CMK (cell line): Measurements from ENCODE around the gene FLAD1.
"Not testable (repeated sequence)": the region's sequence is repeated elsewhere in the genome, so short reads cannot be mapped to it uniquely, and the experiment has no call there.

ENCODE experiments used
- DNase-seq: peaks from one replicate; pipeline ENCODE4 v3.0.0-alpha.2; 2010; ENCODE audit warnings: low read depth

FLAD1 gene

DNA sequence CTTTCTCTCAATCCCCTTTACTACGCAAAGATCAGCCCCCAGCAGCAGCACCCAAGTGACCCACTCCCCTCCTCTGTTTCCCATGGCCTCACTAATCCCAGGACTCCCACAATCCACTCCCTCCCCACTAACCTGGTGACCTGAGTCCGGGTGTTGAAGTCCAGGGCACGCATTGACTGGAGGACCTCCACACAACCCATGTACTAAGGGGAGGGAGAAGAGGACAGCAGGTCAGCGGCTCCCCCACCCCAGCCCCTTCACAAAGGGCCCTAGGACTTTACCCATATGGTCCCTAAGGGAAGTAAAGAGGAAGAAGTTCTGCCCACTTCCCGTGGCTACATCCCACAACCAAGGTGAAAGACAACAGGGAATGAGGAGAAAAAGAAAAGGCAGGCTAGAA, 13.9 kb upstream of the FLAD1 start:
- DNase-seq: no peak

DNA sequence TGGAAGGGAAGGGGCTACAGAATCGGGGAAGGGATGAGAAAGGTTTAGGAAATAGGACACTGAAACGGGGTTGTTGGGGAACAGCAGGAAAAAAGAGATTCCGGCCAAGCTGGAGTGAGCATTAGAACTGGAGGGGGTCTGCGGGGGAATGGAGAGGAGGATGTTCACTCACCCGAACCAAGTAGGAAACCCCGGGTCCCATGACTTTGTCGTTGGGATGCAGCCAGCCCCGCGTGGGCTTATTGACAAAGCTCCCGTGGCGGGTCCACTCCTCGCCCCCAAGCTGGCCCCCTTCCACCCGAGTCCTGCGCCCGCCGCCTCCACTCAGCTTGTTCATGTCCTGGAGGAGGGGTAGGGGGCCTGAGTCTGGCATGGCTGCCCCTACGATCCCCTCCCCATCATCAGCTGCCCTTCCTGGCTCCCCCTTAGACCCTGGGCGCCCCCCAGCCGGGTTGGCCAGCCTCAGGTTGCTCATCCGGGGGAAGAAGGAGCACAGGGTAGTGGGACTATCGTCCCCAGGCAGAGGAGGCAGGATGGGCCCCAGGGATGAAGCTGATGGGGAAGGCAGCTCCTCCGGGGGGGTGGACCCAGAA, 13.2 kb upstream of the FLAD1 start:
- no peak for DNase-seq

DNA sequence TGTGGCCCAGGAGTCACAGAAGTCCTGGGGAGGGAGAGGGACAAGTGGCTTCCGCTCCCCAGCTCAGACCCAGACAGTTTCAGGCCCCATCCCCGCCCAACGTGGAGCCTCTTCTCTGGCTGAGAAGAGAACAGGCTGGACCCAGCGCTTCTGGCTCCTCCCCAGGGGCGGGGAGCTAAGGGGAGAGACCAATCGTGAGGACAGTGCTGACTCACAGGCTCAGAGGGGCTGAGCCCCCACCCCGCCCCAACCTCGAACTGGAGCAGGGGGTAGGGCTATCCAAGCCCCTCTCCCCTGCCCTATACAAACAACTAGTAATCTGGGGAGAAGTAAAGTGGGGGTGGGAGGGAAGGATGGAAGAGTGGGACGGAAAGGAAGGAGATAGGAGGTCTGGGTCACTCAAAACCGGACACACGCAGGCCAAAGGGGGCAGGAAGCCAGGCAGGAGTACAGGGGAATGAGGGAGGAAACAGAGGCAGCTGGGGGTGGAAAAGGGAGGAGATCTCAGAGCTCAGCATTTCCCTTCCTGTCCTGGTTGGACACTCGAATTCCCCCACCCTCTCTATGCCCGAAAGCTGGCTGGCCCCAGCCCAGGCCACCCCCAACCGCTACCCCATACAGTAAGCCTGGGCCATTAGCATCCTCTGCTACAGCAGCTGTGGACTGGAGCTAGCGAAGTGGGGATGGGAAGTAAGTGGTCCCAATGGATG, 12.4 kb upstream of the FLAD1 start, which contains the start of gene SHC1:
SHC1 (minus strand) TSS at position 117 of the 710 bp plus-strand sequence. CDS start 221 bp downstream, outside the sequence.
- DNase-seq: peak; percentile 87

DNA sequence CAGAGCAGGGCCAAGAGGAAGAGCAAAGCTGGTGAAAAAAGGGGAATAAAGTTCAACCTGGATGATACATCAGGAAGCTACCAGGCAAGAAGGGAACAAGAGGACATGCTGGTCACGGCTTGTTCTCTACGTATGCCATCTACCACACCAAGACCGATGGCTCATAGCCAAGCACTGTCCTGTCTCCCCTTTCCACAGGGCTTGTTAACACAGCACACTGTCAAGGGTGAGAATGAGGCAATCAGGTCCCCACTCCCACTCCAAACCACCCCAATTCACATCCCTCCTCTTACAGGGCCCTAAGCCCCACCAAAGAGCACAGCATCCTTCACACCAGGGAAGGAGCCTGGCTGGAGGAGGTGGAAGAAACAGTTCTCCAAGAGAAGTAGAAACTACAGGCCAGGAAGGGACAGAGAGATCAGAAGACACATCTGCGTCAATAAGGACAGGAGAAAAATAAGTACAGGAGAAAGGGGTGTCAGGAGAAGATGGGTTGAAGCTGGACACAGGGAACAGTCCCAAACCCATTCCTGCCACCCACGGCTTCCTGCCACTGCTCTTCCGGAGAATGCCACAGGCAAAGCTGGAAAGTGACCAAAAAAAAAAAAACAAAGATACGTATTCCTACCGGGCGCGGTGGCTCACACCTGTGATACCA, 11.7 kb upstream of the FLAD1 start:
- no peak for DNase-seq

DNA sequence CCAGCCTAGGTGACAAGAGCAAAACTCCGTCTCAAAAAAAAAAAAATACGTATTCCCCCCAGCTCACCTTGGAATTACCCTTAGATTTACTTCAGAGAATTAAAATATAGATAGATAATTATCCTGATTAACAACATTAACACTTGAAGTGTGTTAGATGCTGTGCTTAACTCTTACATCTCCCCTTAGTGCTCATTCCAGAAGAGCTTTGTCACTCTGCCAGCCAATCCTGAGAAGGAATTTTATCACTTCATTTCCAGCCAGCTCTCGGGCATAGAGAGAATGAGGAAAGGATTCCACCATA, 11.0 kb upstream of the FLAD1 start:
- no peak for DNase-seq

DNA sequence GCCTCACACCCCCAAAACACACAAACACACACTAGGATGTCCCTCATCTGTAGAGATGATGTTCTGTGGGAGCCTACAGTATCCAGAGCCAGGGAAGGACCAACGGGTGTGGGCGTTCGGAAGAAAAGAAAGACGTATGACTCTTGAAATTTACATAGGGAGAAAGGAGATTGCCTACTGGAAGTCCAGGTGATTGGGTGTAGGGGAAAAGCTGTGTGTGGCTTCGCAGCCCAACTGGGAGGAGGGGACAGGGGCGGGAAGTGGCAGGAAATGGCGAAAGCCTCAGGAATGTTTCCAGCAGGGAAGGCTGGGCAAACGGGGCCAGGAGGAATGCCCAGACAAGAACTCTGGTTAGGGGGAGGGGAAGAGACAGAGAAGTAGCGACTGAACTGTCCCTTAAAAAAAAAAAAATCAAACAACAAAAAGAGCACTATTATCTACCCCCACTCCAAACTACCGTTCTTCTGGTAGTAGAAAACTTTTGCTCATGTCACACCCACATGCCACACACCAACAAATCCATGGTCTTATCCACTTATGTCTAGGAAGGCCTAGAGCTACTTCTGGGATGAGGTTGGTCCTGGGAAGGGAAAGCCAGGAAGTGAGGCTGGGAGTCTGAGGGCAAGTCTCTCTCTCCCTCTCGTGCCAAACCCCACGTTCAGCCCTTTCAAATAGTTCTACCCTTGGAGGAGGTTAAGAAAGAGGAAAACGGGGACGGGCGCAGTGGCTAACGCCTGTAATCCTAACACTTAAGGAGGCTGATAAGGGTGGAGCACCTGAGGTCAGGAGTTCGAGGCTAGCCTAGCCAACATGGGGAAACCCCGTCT, 10.4 kb upstream of the FLAD1 start:
- DNase-seq: no peak

DNA sequence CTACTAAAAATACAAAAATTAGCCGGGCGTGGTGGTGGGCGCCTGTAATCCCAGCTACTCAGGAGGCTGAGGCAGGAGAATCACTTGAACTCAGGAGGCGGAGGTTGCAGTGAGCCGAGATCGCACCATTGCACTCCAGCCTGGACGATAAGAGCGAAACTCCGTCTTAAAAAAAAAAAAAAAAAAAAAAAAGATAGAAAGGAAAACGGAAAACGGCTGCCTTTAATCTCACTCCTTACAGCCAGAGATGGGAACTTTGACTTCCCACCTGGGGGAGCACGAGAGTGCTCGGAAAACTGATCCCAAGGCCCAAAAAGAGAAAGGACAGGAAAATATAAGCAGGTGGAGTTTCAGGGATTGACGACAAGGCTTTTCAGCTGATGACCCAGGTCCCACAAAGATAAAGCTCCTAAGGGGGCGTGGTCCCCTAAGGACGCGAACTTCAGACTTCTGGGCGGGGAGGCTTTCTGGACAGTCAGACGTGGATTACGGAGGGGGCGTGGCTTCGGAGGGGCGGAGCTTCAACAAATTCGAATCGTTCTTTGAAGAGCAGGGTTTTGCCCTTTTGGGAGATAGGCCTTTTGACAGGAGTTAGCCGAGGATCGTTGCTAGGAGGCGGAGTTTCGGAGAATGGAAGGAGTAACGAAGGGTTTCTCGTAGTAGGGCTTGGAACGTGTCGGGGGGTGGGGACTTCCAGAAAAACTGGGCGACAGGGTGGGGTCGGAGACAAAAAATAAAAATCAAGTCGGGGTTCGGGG, 9.6 kb upstream of the FLAD1 start:
- peak; percentile 89 for DNase-seq

DNA sequence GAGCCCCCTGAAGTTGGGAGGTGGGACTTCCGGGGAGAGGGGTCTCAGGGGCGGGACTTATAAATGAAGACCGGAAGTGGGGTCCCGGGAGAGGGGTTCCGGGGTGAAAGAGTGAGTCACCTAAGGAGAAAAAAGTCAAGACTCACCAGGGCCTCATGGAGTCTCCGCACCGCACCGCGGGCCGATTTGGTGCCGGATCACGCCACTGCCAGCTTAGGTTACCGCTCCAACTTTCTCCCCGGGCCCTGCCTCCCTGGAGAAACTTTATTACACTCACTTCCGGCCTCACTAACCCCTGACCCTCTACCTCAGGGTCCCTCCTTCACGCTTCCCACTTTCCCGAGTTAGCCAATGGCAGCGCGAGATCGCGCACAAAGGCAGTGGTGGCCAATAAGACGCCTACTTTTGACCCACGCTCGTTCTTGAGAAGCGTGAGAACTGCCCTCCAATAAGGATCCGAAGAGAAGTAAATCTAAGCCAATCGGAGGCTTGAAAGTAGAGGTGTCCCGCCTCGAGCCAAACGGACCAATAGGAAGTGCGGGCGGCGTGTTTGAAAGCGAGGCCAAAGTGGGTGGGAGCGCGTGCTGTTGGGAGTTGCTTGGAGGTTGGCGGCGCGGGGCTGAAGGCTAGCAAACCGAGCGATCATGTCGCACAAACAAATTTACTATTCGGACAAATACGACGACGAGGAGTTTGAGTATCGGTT, 8.9 kb upstream of the FLAD1 start, which contains the start of gene CKS1B:
CKS1B (plus strand) TSS at position 580 of the 706 bp plus-strand sequence; CDS start at position 645, 65 bp downstream.
- peak; percentile 99 for DNase-seq

DNA sequence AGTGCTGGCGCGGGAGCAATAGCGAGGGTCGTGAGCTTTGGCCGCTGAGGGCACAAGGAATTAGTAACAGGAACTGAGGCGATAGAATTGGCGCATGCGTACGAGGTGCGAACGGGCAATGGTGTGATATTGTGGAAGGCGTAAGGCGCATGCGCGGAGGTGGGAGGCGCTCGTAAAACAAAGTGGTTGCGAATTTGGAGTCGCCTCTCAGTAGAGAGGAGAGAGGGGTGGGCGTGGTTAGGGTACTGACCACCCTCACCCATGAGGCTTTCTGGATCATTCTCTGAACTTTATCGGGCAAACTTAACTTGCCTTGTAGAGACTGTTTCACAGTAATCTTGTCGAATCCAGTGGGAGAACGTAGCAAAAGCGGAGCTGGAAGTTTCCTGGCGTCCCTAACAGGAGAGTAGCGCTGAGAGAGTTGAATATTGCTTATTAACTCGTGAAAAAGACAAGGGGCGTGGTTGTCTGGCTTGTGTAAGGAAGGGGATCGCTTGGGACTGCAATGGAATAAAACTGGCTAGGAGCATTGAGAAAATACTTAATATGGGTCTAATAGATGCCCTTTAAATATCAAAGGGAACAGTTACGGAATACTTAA, 8.2 kb upstream of the FLAD1 start:
- DNase-seq: peak; percentile 91

DNA sequence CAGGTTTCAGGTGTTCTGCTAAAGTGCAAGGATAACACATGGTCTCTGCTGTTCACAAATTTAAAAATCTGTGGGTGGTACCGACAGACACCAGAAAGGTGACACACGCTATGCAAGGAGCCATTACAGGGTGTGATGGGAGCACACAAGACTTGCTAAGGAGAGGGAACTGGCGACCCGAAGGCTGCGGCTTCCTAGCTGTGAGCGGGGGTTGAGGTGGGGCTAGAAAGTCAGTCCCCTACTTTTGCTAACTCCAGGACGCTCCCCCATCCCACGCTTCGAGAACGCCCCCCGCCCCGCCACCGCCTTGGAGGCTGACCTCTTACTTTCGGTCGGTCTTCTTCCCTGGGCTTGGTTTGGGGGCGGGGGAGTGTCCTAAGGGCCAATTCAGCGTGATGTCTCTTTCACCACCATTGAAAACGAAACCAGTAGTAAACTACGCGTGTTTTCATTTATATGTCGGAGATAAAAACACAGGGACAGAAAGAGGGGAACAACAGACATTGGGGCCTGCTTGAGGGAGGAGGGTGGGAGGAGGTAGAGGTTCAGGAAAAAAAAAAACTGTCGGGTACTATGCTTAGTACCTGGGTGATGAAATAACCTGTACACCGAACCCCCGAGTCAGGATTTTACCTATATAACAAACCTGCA, 7.6 kb upstream of the FLAD1 start:
- DNase-seq: no peak

DNA sequence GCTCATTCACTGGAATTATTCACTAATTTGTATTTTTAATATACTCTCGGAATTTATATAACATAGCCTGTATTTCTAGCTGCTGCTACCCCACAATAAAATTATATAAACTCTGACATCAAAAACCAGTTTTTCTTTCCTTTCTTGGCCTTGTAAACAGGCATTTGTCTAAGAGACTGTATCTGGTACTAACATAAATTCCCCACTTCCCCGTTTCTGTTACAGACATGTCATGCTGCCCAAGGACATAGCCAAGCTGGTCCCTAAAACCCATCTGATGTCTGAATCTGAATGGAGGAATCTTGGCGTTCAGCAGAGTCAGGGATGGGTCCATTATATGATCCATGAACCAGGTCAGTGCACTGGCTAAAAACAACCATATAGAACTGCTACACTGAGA, 5.4 kb upstream of the FLAD1 start:
- DNase-seq: not testable (repeated sequence)

DNA sequence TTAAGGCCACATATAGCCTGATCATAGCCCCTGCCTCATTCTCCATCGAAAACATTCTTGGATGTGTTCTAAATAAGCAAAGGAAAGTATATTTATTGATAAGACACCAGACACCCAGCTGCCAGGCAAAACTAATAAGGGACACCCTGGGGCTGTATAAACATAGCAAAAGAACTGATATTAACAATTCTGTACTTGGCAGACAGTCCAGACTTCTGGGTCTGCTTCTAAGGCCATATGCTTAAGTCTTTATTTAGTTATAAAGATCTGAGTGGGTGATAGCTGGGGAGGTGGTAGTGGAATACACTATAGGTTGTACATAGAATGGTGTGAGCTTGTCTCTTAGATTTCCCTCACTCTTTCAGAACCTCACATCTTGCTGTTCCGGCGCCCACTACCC, 4.8 kb upstream of the FLAD1 start:
- no peak for DNase-seq

DNA sequence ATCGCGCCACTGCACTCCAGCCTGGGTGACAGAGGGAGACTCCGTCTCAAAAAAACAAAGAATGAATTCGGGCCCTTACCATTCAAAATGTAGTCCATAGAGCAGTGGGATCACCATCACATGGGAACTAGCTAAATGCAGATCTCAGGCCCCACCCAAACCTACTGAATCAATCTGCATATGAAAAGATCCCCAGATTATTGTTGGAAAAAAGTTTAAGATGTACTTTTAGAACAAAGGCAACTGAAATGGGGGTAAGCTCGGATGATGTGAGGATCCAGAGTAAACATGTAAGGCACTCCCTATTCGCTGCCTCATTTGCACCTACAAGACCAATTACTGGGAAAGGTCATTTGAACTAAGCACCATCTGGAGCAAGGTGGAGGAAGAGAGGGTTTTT, 803 bp upstream of the FLAD1 start:
- DNase-seq: no peak

DNA sequence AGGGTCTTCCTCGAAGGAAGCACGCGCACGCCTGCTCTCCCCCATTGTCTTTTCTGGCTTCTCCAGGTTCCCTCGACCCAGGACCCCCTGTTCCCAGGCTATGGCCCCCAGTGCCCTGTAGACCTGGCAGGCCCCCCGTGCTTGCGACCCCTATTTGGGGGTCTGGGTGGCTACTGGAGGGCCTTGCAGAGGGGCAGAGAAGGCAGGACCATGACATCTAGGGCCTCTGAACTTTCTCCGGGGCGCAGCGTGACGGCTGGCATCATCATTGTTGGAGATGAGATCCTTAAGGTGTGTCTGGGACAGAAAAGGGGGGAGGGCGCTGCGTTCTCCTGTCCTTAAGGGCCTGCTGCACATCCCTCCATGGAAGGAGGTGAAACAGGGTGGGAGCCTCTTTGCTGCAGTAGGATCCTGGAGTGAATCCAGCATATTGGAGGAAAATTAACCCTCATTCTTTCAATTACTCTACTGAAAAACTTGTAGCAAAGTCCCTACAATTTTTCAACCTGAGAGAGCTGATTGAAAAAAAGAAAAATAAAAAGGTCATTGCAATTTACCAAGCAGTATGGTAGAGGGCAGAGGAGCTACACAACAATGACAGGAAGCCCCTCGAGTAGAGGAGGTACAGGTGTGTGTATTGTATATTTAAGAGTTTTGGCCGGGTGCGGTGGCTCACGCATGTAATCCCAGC, 777 bp downstream of the FLAD1 start:
- no peak for DNase-seq

DNA sequence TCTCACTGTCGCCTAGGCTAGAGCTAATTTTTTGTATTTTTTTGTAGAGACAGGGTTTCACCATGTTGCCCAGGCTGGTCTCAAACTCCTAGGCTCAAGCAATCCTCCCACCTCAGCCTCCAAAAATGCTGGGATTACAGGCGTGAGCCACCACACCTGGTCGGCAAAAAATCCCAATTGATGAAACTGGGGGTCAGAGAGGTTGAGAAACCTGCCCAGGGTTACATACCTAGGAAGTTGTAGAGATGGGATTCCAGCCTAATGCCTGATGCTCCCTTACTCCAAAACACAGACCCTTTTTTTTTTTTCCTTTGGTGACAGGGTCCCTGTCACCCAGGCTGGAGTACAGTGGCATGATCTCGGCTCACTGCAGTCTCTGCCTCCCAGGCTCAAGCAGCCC, 3.6 kb downstream of the FLAD1 start:
- DNase-seq: not testable (repeated sequence)

DNA sequence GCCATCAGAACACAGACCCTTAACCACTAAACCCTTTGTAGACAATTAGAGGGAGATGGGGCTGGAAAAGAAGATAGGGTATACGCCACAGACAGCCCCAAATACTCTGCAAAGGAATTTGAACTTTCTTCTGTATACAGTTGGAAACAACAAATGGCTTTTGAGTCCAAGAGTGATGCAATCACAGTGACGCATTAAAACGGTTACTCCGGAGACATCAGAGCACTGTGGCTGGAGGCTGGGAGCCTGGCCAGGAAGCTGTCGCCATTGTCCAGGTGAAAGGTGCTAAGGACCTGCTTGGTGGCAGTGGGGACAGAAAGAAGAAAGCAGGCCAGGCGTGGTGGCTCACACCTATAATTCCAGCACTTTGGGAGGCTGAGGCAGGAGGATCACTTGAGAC, 4.2 kb downstream of the FLAD1 start:
- no peak for DNase-seq

DNA sequence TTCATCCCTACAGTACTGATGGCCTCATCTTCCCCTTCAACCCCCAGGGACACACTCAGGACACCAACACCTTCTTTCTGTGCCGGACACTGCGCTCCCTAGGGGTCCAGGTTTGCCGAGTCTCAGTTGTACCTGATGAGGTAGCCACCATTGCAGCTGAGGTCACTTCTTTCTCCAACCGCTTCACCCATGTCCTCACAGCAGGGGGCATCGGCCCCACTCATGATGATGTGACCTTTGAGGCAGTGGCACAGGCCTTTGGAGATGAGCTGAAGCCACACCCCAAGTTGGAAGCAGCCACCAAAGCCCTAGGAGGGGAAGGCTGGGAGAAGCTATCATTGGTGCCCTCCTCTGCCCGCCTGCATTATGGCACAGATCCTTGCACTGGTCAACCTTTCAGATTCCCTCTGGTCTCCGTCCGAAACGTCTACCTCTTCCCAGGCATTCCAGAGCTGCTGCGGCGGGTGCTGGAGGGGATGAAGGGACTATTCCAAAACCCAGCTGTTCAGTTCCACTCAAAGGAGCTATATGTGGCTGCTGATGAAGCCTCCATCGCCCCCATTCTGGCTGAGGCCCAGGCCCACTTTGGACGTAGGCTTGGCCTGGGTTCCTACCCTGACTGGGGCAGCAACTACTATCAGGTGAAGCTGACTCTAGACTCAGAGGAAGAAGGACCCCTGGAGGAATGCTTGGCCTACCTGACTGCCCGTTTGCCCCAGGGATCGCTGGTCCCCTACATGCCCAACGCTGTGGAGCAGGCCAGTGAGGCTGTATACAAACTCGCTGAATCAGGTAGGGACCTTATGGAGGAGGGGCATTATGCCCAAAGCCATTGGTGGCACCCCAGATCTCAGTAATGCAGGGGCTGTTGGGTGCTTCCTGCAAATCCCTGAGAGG, 5.2 kb downstream of the FLAD1 start:
- DNase-seq: no peak

DNA sequence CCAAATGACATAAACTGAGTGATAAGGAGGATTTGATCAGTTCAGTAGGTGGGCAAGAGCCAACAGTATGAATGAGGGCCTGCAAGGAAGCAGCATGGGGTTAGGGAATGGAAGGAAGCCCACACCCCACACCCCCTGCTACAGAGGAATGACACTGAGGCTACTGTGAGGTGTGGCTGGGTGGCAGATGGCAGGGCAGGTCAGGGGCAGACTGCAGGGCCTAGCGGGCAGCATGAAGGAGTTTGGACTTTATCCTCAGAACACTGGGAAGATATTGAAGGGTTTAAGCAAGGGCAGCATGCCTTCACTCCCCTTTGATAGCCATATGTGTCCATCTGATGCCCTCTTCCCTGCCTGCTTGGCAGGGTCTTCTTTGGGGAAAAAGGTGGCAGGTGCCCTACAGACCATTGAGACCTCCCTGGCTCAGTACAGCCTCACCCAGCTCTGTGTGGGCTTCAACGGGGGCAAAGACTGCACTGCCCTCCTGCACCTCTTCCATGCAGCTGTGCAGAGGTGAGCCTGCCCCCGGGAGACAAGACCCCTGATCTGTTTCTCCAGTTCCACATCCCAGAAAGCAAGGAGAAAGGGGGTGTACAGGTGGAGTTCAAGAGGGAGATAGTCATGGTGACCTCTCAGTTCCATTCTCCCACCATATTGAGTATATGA, 6.2 kb downstream of the FLAD1 start:
- no peak for DNase-seq
